Loucy (cell line): ENCODE data around the gene LFNG.
"Not testable (repeated sequence)": the region's sequence is repeated elsewhere in the genome, so short reads cannot be mapped to it uniquely, and the experiment has no call there.

ENCODE experiments used
- EZH2phosphoT487 ChIP-seq: fragments of 200-600 bp; IDR thresholded peaks from 2 replicates; pipeline ENCODE4 v1.6.1; 2018; ENCODE audit warnings: antibody characterized with exemption, mild to moderate bottlenecking, moderate library complexity, borderline replicate concordance
- TF ChIP-seq, protein P1 (sequence below): fragments of 200-600 bp; sonication (generic); conservative IDR thresholded peaks from 2 replicates; pipeline ENCODE4 v1.5.1; 2014; ENCODE audit warnings: mild to moderate bottlenecking, antibody characterized with exemption, low read length

DNA sequence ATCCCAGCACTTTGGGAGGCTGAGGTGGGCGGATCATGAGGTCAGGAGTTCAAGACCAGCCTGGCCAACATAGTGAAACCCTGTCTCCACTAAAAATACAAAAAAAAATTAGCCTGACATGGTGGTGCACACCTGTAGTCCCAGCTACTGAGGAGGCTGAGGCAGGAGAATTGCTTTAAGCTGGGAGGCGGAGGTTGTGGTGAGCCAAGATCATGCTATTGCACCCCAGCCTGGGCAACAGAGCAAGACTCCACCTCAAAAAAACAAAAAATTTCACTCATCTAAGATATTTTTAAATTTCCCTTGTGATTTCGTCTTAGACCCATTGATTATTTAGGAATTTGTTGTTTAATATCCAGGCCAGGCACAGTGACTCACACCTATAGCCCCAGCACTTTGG lies 44.4 kb downstream of the LFNG start:
- TF ChIP-seq, protein P1, sequence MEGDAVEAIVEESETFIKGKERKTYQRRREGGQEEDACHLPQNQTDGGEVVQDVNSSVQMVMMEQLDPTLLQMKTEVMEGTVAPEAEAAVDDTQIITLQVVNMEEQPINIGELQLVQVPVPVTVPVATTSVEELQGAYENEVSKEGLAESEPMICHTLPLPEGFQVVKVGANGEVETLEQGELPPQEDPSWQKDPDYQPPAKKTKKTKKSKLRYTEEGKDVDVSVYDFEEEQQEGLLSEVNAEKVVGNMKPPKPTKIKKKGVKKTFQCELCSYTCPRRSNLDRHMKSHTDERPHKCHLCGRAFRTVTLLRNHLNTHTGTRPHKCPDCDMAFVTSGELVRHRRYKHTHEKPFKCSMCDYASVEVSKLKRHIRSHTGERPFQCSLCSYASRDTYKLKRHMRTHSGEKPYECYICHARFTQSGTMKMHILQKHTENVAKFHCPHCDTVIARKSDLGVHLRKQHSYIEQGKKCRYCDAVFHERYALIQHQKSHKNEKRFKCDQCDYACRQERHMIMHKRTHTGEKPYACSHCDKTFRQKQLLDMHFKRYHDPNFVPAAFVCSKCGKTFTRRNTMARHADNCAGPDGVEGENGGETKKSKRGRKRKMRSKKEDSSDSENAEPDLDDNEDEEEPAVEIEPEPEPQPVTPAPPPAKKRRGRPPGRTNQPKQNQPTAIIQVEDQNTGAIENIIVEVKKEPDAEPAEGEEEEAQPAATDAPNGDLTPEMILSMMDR, result not testable (repeated sequence)
- not testable (repeated sequence) for TF ChIP-seq EZH2phosphoT487
